Choroid plexus epithelial cell (primary cell): ENCODE results near the gene NLGN1.

ENCODE experiments used
- DNase-seq: peaks from one replicate; pipeline ENCODE4 v3.0.0-alpha.2; 2010; ENCODE audit warnings: low read depth
- H3K4me3 ChIP-seq: 2 replicates; pipeline ENCODE4 v1.5.1; 2011; ENCODE audit warnings: low read depth, mild to moderate bottlenecking, control low read depth, low read length, moderate library complexity
- CTCF ChIP-seq: conservative IDR thresholded peaks from 2 replicates; pipeline ENCODE4 v1.5.1; 2011; ENCODE audit warnings: low read depth, mild to moderate bottlenecking, control low read depth, inconsistent platforms, low read length, moderate library complexity

Gene NLGN1

GRCh38 chr3:174035328-174035886 is 637.9 kb downstream of the NLGN1 start:
- peak; percentile 34 for DNase-seq
- no peak for TF ChIP-seq CTCF
- no peak overlapping the region for H3K4me3 ChIP-seq

GRCh38 chr3:174046311-174046710 is 648.8 kb downstream of the NLGN1 start:
- no peak for DNase-seq
- TF ChIP-seq CTCF = no peak
- no peak overlapping the region for H3K4me3 ChIP-seq

- DNase-seq = no peak
- no peak for TF ChIP-seq CTCF
These were observed 651.9 kb downstream of the NLGN1 start for GRCh38 chr3:174049472-174049871.

GRCh38 chr3:174051191-174051590 is 653.6 kb downstream of the NLGN1 start:
- no peak for TF ChIP-seq CTCF
- no peak for DNase-seq
- H3K4me3 ChIP-seq = no peak overlapping the region

More at GRCh38 chr3:174049472-174049871, 651.9 kb downstream of the NLGN1 start:
- H3K4me3 ChIP-seq = no peak overlapping the region

GRCh38 chr3:174058804-174059203 is 661.3 kb downstream of the NLGN1 start:
- no peak for TF ChIP-seq CTCF
- no peak overlapping the region for H3K4me3 ChIP-seq
- no peak for DNase-seq

GRCh38 chr3:174060431-174060830 is 662.9 kb downstream of the NLGN1 start:
- no peak overlapping the region for H3K4me3 ChIP-seq
- no peak for DNase-seq
- no peak for TF ChIP-seq CTCF

GRCh38 chr3:174061162-174061561 is 663.6 kb downstream of the NLGN1 start:
- no peak for TF ChIP-seq CTCF
- no peak overlapping the region for H3K4me3 ChIP-seq
- DNase-seq = no peak
